HepG2 (cell line): ENCODE measurements around the gene SBSN. TPM values are rescaled to one million over a fixed set of nuclear protein-coding genes. Genes with fewer than 3 reads are reported as not detected.

Source experiments
- ATAC-seq: fragments of 200-7000 bp; cut with Tn5 transposase; 3 replicates; pipeline ENCODE4 v1.9.1; 2020; ENCODE audit warnings: mild to moderate bottlenecking, moderate library complexity
- Bru-seq: library from RNA; stranded (reverse); fragments of 400-500 nt; gene quantifications from one replicate; lab custom pipeline; 2021; lab: Mats Ljungman, UMichigan
- BruChase-seq, 2 experiments: library from RNA; stranded (reverse); fragments of 400-500 nt; gene quantifications; one replicate each; lab custom pipeline; 2021; lab: Mats Ljungman, UMichigan
- BruUV-seq: library from RNA; stranded (reverse); fragments of 400-500 nt; replicated peaks from 2 replicates; lab custom pipeline; 2021; lab: Mats Ljungman, UMichigan
- CTCF ChIA-PET: fragments of 300-600 bp; formaldehyde crosslinking; extraction: SDS; loops from one replicate; lab custom pipeline; 2021; ENCODE audit warnings: low total read pairs, inconsistent platforms, low intra/inter-chr PET ratio; lab: Yijun Ruan, JAX
- POLR2A ChIA-PET: fragments of 350-600 bp; sonication (Branson Sonifier 250); formaldehyde crosslinking; loops from one replicate; lab custom pipeline; 2020; ENCODE audit warnings: antibody characterized with exemption, inconsistent platforms; lab: Yijun Ruan, JAX
- DNase-seq: peaks from one replicate; pipeline ENCODE4 v3.0.0-alpha.2; 2015; ENCODE audit warnings: low spot score
- FAIRE-seq: peaks from 3 replicates; lab custom pipeline; 2011; peaks lifted over from hg19 to GRCh38; lab: Jason Lieb, UNC
- H2AFZ ChIP-seq: one replicate; pipeline ENCODE4 v1.6.1; 2011; ENCODE audit warnings: low read length, inconsistent platforms
- H3K27ac ChIP-seq: fragments of 300-600 bp; 3 replicates; pipeline ENCODE4 v1.8.0; 2011; ENCODE audit warnings: mixed run types, mild to moderate bottlenecking, mixed read lengths, low read length, inconsistent platforms; ENCODE audit not compliant: insufficient read depth; ENCODE audit errors: extremely low read length
- H3K27me3 ChIP-seq, 2 experiments: fragments of 200-600 bp in 1 of 2; 2 replicates in 1 of 2; 3 replicates in 1 of 2; pipeline versions ENCODE4 v1.6.0 to v1.8.0; 2011; ENCODE audit warnings: low read length in 2 of 2, mild to moderate bottlenecking in 2 of 2, moderate library complexity in 2 of 2, inconsistent platforms in 1 of 2; ENCODE audit not compliant: insufficient read depth in 2 of 2, control insufficient read depth in 1 of 2
- H3K36me3 ChIP-seq, 2 experiments: fragments of 200-600 bp in 1 of 2; replicated peaks in 1 of 2; 2 replicates in 1 of 2; 3 replicates in 1 of 2; pipeline versions ENCODE4 v1.5.1 to v1.8.0; 2011; ENCODE audit warnings: low read length in 2 of 2, inconsistent platforms in 1 of 2; ENCODE audit not compliant: insufficient read depth in 2 of 2, control insufficient read depth in 1 of 2
- H3K4me1 ChIP-seq: 2 replicates; pipeline ENCODE4 v1.5.1; 2012; ENCODE audit warnings: low read length, inconsistent platforms; ENCODE audit not compliant: insufficient read depth
- H3K4me2 ChIP-seq: 2 replicates; pipeline ENCODE4 v1.6.0; 2011; ENCODE audit warnings: low read depth, low read length, inconsistent platforms
- H3K4me3 ChIP-seq, 3 experiments: fragments of 200-600 bp in 1 of 3; sonication (generic), shearing (Covaris generic) in 1 of 3; replicated peaks in 1 of 3; 2 replicates each; pipeline ENCODE4 v1.5.1; 2011 to 2016; ENCODE audit warnings: low read length in 3 of 3, inconsistent platforms in 2 of 3, low read depth in 2 of 3, mild to moderate bottlenecking in 2 of 3, control low read depth in 1 of 3, mixed read lengths in 1 of 3; ENCODE audit not compliant: insufficient read depth in 1 of 3
- H3K79me2 ChIP-seq: one replicate; pipeline ENCODE4 v1.6.1; 2011; ENCODE audit warnings: low read length, inconsistent platforms; ENCODE audit not compliant: insufficient read depth
- H3K9ac ChIP-seq: 2 replicates; pipeline ENCODE4 v1.6.0; 2011; ENCODE audit warnings: mild to moderate bottlenecking, low read depth, low read length, inconsistent platforms; ENCODE audit not compliant: insufficient read depth
- H3K9me3 ChIP-seq: 2 replicates; pipeline ENCODE4 v1.5.1; 2012; ENCODE audit warnings: mild to moderate bottlenecking, low read length
- H4K20me1 ChIP-seq: 2 replicates; pipeline ENCODE4 v1.6.0; 2011; ENCODE audit warnings: inconsistent platforms, mild to moderate bottlenecking, low read length, moderate library complexity; ENCODE audit not compliant: insufficient read depth
- ATF7 ChIP-seq, 2 experiments: fragments of 450-650 bp in 1 of 2; sonication (generic) in 1 of 2; formaldehyde crosslinking in 1 of 2; IDR thresholded peaks; 2 replicates each; pipeline versions ENCODE4 v1.4.0 to v1.6.1; 2016 to 2020; ENCODE audit warnings: antibody characterized with exemption in 1 of 2, mild to moderate bottlenecking in 1 of 2, missing genetic modification reagents in 1 of 2
- PHF8 ChIP-seq: sonication (generic); formaldehyde crosslinking; IDR thresholded peaks from 2 replicates; pipeline ENCODE4 v1.5.0; 2020; ENCODE audit warnings: missing genetic modification reagents
- WGBS: methylation state at CpG from one replicate; pipeline ENCODE4 v1.1.6; 2017; ENCODE audit warnings: low lambda C conversion rate; 5-methylcytosine and 5-hydroxymethylcytosine counted together
- in situ Hi-C: cut with HindIII; loops from 2 replicates; pipeline ENCODE4 v1.10.0; 2017; ENCODE audit warnings: low pct_unique_long_range_greater_than_20kb; ENCODE audit not compliant: extremely low pct_ligation_motif_present
- intact Hi-C: fragments of 100-400 bp; cut with micrococcal nuclease; formaldehyde crosslinking; loops from one replicate; pipeline ENCODE4 v1.10.0; 2022; ENCODE audit not compliant: unreplicated experiment
- long read RNA-seq, 2 experiments: library from RNA in 1 of 2; library from polyadenylated mRNA in 1 of 2; stranded (forward) in 1 of 2; unstranded in 1 of 2; transcript quantifications; one replicate each; pipeline ENCODE4 v2.0.0, GENCODE V29; 2019 to 2022
- polyA minus RNA-seq, 3 experiments: library from RNA; depleted of rRNA, polyadenylated mRNA; stranded (reverse); fragments of >200 nt; gene quantifications; 2 replicates each; pipeline ENCODE4 v1.2.3, GENCODE V29; 2011; ENCODE audit warnings: low replicate concordance in 1 of 3
- polyA plus RNA-seq, 8 experiments: library from polyadenylated mRNA; depleted of rRNA in 3 of 8; stranded (reverse) in 7 of 8; unstranded in 1 of 8; fragments of >200 nt; fragmentation: Illumina TruSeq in 4 of 8; extraction: Trizol in 4 of 8; gene quantifications; 2 replicates each; pipeline versions ENCODE4 v1.2.1 to v1.2.3, GENCODE V29; 2011 to 2016; ENCODE audit warnings: low read depth in 4 of 8, missing spikeins in 1 of 8, mixed read lengths in 1 of 8; ENCODE audit not compliant: insufficient read depth in 1 of 8
- total RNA-seq, 5 experiments: library from RNA; depleted of rRNA; stranded (reverse); fragments of >200 nt; fragmentation: Illumina TruSeq; extraction: Trizol; gene quantifications; 2 replicates each; pipeline ENCODE4 v1.2.3, GENCODE V29; 2016; ENCODE audit warnings: low read depth in 1 of 5
- TF ChIP-seq, protein P1 (sequence below): sonication (generic); formaldehyde crosslinking; IDR thresholded peaks from 2 replicates; pipeline ENCODE4 v1.5.0; 2020; ENCODE audit warnings: missing genetic modification reagents, mild to moderate bottlenecking, borderline replicate concordance

SBSN gene, protein sequence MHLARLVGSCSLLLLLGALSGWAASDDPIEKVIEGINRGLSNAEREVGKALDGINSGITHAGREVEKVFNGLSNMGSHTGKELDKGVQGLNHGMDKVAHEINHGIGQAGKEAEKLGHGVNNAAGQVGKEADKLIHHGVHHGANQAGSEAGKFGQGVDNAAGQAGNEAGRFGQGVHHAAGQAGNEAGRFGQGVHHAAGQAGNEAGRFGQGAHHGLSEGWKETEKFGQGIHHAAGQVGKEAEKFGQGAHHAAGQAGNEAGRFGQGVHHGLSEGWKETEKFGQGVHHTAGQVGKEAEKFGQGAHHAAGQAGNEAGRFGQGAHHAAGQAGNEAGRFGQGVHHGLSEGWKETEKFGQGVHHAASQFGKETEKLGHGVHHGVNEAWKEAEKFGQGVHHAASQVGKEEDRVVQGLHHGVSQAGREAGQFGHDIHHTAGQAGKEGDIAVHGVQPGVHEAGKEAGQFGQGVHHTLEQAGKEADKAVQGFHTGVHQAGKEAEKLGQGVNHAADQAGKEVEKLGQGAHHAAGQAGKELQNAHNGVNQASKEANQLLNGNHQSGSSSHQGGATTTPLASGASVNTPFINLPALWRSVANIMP
- total RNA-seq (2016; rRNA removed; fragmentation: Illumina TruSeq; extraction: Trizol) (not detected in 2 replicates), polyA plus RNA-seq (2011; rRNA removed) (not detected in 2 replicates), polyA minus RNA-seq (2011; rRNA and poly(A)+ RNA removed; ENCODE audit: low replicate concordance) (not detected in 2 replicates), Bru-seq, nascent RNA (not detected), BruChase-seq, experiment 1, labeled RNA remaining after a 6-hour chase (percentile 23 among the genes with signal in this experiment), BruChase-seq, experiment 2, labeled RNA remaining after a 2-hour chase (percentile 25 among the genes with signal in this experiment)
- total RNA-seq (2016; cell fraction: cytosol; rRNA removed; fragmentation: Illumina TruSeq; extraction: Trizol; ENCODE audit: low read depth) = not detected in 2 replicates
- not detected in 2 replicates for total RNA-seq (2016; cell fraction: insoluble cytoplasmic fraction; rRNA removed; fragmentation: Illumina TruSeq; extraction: Trizol)
- total RNA-seq (2016; cell fraction: membrane; rRNA removed; fragmentation: Illumina TruSeq; extraction: Trizol) = not detected in 2 replicates
- total RNA-seq (2016; cell fraction: nucleus; rRNA removed; fragmentation: Illumina TruSeq; extraction: Trizol) = not detected in 2 replicates
- polyA plus RNA-seq (2011; cell fraction: cytosol; rRNA removed) = not detected in 2 replicates
- polyA plus RNA-seq (2011; cell fraction: nucleus; rRNA removed) = not detected in 2 replicates
- 0.16 TPM in 1 of 2 replicates, not detected in the other for polyA plus RNA-seq (2012)
- polyA plus RNA-seq (2016; cell fraction: cytosol; fragmentation: Illumina TruSeq; extraction: Trizol; ENCODE audit: low read depth) = not detected in 2 replicates
- not detected in 2 replicates for polyA plus RNA-seq (2016; cell fraction: insoluble cytoplasmic fraction; fragmentation: Illumina TruSeq; extraction: Trizol; ENCODE audit: low read depth)
- polyA plus RNA-seq (2016; cell fraction: membrane; fragmentation: Illumina TruSeq; extraction: Trizol; ENCODE audit: low read depth) = not detected in 2 replicates
- polyA plus RNA-seq (2016; cell fraction: nucleus; fragmentation: Illumina TruSeq; extraction: Trizol; ENCODE audit: insufficient read depth, low read depth) = not detected in 2 replicates
- polyA minus RNA-seq (2011; cell fraction: cytosol; rRNA and poly(A)+ RNA removed) = not detected in 2 replicates
- not detected in 2 replicates for polyA minus RNA-seq (2011; cell fraction: nucleus; rRNA and poly(A)+ RNA removed)
- long read RNA-seq, experiment 1 = 0 reads
- long read RNA-seq, experiment 2 = 0 reads

DNA sequence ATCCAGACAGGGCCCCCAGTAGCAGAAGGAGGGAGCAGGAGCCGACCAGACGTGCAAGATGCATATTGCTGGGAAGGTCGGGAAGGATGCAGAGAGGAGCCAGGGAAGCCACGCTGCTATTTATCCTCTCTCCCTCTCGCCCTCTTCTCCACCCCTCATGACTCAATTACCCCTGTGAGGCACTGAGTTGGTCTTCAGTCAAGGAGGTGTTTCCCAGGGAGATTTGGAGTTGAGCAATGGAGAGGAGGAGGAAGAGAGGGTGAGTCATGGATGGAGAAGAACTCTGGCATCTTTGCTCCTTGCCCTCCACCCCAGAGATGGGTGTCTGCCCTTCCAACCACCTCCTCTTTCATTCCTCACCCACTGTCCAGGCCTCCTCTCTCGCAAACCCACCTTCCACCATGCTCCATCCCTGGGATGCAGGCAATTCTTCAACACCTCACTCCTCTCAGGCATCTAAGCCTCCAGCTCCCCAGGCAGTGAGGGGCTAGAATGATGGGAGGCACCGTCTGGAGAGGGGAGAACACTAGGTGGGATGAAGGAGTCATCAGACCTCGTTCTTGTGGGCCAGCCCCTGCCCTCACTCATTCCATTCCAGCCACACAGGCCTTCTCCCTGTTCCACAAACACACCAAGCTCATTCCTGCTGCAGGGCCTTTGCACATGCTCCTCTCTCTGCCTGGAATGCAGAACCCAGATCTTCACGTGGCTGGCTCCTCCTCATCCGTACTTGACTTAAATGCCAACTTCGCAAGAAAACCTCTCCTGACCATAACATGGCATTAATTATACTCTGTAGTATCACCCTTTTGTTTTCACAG is at the start of gene SBSN:
SBSN (minus strand) TSS at position 94 of the 821 bp plus-strand sequence; CDS start at position 64, 30 bp downstream.
- WGBS = 8% methylated on average over 11 of the region's 11 CpGs
- Histone ChIP-seq H3K4me3 (no peak within 1 kb of the TSS), H3K4me1 (peaks cover 27% of the 10 kb centered on the region), H3K36me3 (no peaks in the 10 kb centered on the region), H2AFZ (no peak within 1 kb of the TSS), H3K9me3 (no peaks in the 10 kb centered on the region), H3K4me2 (no peak within 1 kb of the TSS), H3K9ac (no peak within 1 kb of the TSS), H4K20me1 (no peaks in the 10 kb centered on the region), H3K27me3 (peaks cover 10 to 33% of the 10 kb centered on the region in 2 experiments), H3K79me2 (no peaks in the 10 kb centered on the region), H3K27ac (no peak within 1 kb of the TSS)
- intact Hi-C loops (no loop called here), in situ Hi-C loops (no loop called here)
- no peak for TF ChIP-seq ATF7 (IDR thresholded peaks at IDR 0.05)
- no peak for TF ChIP-seq ATF7 (CRISPR knock-in tag; IDR thresholded peaks at IDR 0.05)
- no peak for TF ChIP-seq PHF8 (CRISPR knock-in tag)
- TF ChIP-seq, protein P1, sequence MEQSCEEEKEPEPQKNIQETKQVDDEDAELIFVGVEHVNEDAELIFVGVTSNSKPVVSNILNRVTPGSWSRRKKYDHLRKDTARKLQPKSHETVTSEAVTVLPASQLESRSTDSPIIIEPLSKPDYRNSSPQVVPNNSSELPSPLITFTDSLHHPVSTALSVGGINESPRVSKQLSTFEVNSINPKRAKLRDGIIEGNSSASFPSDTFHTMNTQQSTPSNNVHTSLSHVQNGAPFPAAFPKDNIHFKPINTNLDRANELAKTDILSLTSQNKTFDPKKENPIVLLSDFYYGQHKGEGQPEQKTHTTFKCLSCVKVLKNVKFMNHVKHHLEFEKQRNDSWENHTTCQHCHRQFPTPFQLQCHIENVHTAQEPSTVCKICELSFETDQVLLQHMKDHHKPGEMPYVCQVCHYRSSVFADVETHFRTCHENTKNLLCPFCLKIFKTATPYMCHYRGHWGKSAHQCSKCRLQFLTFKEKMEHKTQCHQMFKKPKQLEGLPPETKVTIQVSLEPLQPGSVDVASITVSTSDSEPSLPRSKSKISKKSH (CRISPR knock-in tag) = no peak
- no TSS peak for BruUV-seq
- DNase-seq (no peak), FAIRE-seq (no peak), ATAC-seq (no peak)
- ChIA-PET CTCF (no interaction called here), POLR2A (no interaction called here)
